ENCODE measurements around the gene GSC2.
"Not testable (repeated sequence)": the region's sequence is repeated elsewhere in the genome, so short reads cannot be mapped to it uniquely, and the experiment has no call there.

GSC2 gene

DNA sequence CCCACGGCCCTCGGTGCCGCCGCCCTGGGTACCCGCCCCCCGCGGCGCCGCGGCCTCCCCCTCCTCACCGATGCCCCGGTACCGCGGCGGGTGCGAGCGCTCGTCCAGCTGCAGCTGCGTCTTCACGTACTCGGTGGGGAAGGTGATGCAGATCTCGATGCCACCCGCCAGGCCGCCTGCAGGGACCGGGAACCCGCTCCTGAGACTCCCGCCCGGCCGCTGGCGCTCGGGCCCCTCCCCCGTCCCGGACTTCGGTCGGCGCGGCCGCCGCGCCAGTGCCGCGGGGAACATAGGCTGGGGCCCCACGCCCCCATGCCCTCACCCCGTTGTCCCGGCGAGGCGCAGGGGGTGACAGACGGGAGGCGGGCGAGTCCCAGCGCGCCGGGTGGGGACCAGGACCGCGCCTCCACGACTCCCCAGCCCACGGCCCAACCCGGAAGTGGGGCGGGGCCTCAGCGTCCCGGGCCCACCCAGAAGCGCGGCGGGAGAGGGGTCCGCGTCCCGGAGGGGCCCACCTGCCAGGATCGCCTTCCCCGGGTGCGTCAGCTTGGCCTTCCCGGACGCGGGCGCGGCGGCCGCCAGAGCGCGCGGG is 28.1 kb upstream of the GSC2 start:
- DNase-seq: peak; percentile 57

DNA sequence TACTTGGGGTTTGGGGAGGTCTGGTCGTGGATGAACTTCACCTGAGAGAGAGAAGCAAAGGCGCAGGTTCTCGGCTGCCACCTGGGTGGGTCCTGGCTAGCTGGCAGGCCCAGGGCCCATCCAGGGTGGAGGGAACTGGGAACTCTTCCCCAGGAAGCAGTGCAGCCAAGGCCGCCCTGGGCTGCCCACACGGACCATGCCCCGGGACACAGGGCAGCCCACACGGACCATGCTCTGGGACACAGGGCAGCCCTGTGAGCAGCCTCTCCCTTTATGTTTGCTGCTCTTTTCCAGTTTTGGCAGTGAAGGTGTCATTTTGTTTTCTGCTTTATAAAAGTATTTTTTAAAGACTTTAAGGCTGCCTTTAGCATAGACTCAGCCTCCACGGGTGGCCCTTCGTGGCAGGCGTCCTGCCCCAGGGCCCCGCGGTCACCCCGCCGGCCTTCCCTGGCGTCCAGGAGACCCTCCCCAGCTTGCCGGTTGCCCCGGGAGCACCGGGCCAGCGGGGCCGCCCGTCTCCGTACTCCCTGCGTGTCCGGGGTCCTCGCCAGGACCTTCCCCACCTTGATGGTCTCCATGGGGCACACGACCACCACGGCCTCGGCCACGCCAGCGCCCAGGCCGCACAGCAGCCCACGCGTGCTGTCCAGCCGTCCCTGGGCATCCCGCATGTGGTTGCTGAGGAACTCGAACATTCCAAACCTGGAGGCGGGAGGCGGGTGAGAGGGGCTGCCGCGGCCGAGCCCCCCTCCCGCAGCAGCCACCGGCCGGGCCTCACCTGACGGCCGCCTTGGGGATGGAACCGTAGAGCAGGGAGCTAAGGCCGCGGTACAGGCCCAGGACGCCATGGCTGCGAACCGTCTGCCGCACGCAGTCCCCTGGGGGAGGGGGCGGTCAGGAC is 27.3 kb upstream of the GSC2 start:
- DNase-seq: no peak

DNA sequence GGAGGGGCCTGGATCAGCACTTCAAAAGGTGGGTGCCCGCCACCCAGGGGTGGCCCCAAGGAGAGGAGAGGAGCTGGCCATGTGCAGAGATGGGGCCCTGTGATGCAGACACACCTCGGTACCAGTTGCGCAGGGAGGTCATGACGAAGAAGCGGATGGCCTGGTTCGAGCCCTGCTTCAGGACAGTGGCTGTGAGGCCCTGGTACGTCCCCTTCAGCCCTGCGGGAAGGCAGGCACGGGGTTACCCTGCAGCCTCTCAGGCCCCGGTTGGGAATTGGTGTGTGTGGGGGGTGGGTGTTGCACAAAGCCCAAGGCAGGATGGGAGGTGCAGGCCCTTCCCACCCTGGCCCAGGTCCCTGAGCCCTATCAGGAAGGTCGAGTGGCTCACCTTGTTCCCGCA is 26.6 kb upstream of the GSC2 start:
- DNase-seq: no peak

GRCh38 chr22:19176175-19176643 is 26.1 kb upstream of the GSC2 start:
- DNase-seq: no peak

DNA sequence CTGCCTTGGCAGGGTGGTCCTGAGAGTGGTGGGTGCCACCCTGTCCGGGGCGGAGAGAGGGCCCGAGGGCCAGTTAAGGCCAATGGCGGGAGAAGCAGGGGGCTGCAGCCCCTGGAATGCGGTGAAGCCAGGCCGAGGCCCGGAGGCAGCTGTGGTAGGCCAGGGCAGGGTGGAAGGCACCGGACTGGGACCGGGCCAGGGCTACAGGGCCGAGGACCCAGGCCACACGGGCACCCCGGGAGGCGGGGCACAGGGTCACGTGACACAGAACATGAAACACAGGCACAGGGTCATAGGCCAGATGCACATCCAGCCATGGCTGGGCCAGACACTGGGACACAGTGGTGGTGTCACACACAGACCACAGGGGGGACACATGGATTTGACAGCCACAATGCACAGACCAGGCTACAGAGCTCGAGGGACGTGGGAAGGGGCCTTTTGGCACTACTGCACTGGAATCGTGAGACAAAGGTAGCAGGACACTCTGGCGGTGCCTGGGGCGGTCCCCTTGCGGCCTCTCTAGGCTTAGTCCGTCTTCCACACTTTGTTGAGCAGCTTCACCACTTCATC is 25.6 kb upstream of the GSC2 start:
- no peak for DNase-seq

DNA sequence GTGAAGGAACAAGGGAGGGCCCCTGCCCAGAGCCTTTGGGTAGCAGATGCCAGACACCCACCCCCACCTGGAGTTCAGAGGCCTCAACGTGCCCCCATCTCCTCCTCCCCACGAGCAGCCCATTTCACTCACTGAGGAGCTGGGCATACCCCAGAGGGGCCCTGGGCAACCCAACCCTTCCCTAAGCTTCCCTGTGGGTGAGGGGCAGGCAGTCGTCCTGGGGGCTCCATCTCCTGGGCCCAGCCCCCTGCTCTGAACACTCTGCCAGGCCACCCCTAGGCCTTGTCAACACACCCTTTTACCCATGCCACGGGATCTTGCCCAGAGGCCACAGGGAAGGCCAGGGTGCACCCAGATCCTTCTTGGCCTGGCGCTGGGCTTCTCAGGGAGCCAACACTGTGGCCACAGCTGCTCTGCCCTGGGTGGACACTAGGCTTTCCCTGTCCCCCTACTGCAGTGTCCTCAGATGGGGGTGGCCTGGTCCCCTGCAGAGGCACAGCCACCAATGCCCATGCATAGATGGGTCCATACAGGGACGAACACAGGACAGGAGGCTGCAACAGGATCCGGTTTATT is 25.0 kb upstream of the GSC2 start:
- no peak for DNase-seq

DNA sequence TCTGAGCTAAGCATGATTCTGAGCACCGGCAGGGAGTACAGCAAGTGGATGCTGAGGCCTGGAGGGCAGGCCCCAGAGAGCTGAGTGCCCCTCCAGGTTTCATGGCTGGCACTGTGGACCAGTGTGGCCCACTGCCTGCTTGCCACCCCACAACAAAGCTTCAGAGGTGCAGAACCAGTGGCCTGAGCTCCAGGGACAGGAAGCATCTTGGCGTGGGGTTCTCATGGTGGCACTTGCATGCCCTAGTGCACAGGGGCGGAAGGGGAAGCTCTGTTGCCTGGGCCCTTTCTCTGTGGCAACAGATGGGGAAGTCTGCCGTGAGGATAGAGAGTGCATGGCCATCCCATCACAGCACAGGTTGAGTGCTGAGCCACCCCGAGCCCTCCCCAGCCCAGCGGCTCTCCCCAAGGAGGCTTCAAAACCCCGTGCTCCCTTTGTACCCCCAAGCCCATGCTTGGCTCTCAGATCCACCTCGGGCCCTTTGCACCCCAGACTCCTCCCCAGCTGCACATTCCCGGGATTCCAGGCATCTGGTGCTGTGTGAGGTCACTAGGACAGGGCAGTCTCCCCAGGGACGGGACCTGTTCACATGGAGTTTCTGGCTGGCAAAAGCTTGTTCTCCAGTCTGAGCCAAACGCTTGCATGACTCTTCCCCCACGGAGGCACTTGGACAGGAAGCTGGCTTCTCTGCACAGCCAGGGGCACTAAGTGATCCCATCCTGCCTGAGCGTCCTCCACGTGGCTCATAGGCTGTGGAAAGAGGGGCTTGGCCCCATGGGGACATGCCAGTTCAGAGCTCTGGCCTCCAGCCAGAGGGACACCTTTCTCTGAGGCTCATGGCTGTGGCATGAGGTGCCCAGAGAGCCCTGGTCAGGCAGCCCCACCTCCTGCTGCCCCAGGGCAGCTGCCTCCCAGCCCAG is 24.3 kb upstream of the GSC2 start:
- no peak for DNase-seq

DNA sequence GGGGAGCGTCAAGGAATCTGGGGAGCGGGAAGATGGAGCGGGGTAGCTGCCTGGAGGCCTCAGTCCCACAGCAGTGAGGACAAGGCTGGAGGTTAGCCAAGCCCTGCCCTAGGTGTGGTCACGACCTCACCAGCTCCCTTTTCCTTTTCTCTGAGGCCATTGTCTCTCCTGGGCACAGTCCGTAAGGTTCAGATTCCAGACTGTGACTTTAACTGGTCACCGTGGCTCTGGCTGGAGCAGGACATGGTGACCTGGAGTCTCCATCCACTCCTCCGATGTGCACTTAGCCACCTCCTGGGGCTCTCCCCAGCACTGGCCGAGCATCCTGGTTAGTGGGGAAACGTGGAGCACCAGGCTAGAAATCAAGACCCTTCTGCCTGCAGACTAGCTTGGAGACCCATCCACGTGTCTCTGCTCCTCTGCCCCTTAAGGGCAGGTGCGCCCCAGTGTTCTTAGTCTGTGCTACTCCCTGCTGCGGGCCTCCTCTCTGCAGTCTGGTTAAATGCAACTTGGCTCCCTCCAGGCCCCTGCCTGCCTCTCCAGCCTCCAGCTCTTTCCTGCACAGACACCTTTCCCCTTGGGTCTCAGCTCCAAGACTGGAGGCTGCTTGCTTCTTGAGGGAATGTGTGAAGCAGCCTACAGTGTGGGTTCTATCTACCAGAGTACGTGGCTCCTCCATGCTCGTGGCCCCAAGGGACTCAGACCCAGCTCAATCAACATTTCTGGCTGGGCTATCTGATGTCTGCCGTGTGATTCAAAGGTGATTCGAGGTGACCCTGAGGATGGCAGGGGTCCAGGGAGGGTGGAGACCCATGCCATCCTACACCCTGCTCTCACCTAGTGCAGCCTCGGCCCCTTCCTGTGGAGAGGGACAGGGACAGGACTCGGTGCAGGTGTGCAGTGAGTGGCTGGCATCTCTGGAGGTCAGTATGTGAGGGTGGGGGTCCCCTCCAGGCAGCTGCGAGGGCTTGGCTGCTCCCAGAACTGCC is 23.2 kb upstream of the GSC2 start:
- DNase-seq: no peak

DNA sequence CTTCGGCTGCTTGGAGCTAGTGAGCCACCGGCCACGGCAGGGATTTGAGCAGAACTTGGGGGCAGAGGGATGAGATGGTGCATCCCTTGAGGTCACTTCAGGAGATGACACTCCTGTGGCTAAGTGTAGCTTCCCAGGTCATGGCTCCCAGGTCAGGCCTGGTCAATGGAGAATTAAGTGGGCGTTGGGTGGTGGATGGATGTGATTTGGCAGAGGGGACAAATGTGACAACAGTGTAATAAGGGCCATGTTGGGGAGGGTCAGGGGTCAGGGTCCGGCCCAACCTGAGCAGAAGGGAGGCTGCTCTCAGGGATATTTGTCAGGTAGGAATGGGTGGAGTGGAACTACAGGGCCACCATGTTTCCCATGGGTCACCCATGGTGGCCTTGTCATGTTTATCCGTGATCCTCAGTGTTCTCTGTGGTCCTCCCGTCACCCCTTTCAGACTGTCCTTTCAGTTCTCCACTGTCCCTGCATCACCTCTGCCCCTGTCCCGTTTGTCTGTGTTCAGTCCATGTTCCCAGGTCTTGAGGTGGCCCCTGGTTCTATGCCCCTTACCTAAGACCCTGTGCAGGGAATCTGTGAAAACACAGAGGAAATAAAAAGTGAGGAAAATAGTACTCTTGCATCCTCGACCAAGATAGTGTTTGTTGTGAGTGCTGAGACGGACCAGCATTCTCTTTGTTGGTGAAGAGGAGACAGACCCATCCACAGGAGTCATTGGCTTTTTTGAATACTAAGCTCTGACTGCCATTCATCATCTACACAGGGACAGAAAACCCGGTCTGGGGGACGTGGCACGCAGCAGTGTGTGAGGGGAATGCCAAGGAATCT is 22.3 kb upstream of the GSC2 start:
- no peak for DNase-seq

DNA sequence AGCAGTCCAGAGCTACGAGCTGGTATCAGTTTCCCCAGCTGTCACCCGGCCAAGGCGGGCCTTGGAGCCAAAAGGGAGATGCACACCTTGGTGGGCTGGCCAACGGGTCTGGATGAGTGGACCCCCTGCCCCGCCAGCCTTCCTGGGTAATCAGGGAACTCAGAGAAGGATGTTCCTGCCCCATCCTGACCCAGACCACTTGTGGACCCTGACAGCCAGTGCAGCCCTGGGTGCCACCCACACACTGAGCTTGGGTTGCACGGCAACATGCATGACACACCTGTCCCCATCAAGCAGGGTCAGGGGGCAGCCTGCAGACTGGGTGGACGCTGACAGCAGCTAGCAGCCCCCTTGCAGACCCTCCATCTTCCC is 19.8 kb upstream of the GSC2 start:
- no peak for DNase-seq

DNA sequence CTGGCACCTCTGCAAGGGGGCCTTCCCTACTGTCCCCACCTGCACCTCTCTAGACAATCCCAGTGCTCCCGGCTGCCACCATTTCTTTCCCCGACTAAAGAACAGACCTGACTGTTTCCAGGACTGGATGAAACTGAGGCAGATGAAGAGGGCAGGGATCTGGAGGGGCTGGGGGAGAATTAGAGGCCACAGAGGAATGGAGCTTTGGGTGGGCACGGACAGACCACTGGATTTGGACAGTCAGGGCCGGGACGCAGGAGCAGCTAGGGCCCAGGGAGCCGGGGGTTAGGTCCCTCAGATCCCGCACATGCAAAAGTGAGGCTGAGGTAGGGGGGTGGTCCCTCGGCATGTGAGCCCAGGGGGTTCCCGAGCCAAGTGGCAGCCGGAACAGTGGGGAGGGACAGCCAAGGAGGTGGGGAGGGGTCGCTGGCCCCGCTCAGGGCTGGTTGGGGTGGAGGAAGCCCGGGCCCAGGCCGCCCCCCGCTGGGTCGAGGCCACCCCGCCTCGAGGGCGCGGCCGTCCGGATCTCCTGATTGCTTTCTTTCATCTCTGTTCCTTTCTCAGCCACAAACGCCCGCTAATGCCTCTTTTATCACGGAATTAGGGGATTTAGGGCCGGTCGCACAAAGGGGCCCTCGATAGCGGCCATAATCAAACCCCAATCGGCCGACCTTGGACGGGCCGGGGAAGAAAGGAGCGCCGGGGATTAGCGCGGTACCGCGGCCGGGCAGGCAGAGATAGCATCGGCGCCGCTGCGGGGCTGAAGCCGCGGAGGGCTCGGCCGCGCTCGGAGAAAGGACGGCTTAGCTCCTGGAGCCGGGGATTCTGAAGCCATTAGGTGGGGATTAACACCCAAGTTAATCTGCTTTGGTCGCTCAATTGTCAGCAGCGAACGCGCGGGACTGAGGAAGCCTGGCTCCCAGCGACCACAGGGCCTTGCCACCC is 19.2 kb upstream of the GSC2 start:
- DNase-seq: no peak

- no peak for DNase-seq
Observed at GRCh38 chr22:19168088-19168890, 18.2 kb upstream of the GSC2 start.

DNA sequence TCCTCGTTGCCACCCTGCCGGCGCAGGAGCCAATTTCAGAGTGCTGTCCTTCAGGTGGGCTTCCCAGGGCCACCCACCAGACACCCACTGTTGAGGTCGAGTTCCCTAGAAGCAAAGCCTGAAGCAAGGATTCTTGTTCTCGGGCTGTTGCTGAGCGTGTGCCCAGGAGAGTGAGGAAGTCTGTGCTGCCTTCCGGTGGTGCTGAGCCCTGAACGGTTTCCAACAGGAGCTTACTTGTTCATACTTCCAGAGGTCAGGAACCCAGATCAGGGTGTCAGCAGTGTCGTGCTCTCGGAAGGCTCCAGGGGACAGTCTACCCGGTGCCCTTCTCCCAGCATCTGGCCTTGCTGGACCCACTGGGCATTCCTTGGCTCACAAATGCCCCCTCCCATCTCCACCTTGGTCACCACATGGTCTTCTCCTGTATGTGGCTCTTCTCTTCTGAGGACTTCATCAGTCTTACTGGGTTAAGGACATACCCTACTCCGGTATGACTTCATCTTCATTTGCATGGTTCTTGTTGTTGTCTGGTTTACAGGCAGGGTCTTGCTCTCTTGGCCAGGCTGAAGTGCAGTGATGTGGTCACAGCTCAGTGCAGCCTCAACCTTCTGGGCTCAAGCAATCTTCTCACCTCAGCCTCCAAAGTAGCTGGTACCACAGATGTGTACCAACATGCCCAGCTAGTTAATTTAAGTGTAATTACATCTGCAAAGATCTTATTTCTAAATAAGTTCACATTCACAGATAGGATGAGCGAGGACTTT is 17.2 kb upstream of the GSC2 start:
- no peak for DNase-seq

- DNase-seq: no peak
Observed at GRCh38 chr22:19166421-19166820, 16.3 kb upstream of the GSC2 start.

GRCh38 chr22:19164425-19164824 is 14.3 kb upstream of the GSC2 start:
- DNase-seq: no peak

- not testable (repeated sequence) for DNase-seq
Observed at GRCh38 chr22:19158649-19159048, 8.6 kb upstream of the GSC2 start.

DNA sequence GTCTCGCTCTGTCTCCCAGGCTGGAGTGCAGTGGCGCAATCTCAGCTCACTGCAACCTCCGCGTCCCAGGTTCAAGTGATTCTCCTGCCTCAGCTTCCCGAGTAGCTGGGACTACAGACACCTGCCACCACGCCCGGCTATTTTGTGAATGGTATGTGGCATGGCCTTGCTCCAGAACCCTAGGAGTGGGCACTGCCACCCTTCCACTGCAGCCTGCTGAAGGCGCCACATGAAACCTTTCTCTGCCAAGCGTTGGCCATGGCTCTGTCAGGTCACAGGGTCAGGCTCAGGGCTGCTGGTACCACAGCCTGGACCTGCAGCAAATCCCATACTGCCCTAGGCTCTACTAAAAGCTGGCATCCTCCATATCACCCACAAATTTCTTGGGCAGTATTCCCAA is 6.0 kb upstream of the GSC2 start:
- not testable (repeated sequence) for DNase-seq

All from NCI-H2171 treated with DMSO at 0.1 percent for 48 hours (cell line).